ENCODE data around the gene NINJ1. TPM values are rescaled to one million over a fixed set of nuclear protein-coding genes. Genes with fewer than 3 reads are reported as not detected.

Gene NINJ1
- total RNA-seq, 1 experiment from 2014 or later, result 26.7 TPM

GRCh38 chr9:93108291-93109041 lies 25.6 kb downstream of the NINJ1 start:
- ChIA-PET CTCF (interaction anchor here (0.6 to 1.4 kb wide), 9 partner anchors 10 to 449 kb away, joined by 3 to 8 read pairs (median 5); no protein-coding TSS in a partner anchor), POLR2A (interaction anchor here (0.7 kb wide), 1 partner anchor 11 kb away, joined by 3 read pairs; no protein-coding TSS in a partner anchor)
- no peaks in the 10 kb centered on the region for H3K4me1 ChIP-seq (ENCODE audit: control insufficient read depth, insufficient read depth, low read length)
- DNase-seq (ENCODE audit: low read depth, low spot score) (no peak), ATAC-seq (peak; percentile 24; the same call in 1 of the 2 replicates)
- no peak overlapping the region for H3K27ac ChIP-seq (ENCODE audit: low read length)
- no peaks in the 10 kb centered on the region for H3K27me3 ChIP-seq (ENCODE audit: control insufficient read depth, insufficient read depth, low read length)
- in situ Hi-C loops (cut with HindIII; ENCODE audit: low pct_unique_long_range_greater_than_20kb, low sequenced_read_pairs), result no loop called here
- H3K4me3 ChIP-seq (ENCODE audit: low read depth in 2 of 2, low read length in 2 of 2), result no peak overlapping the region
- H3K9me3 ChIP-seq (ENCODE audit: control insufficient read depth, insufficient read depth, low read depth, low read length), result no peaks in the 10 kb centered on the region
- BruUV-seq (replicated peaks), result no TSS peak
- intact Hi-C loops (cut with micrococcal nuclease; ENCODE audit: unreplicated experiment), result no loop called here
- TF ChIP-seq CTCF (IDR thresholded peaks at IDR 0.05) (no peak), SIN3A (IDR thresholded peaks at IDR 0.05; ENCODE audit: borderline replicate concordance, insufficient read depth, low read depth, low read length) (no peak), POLR2AphosphoS5 (IDR thresholded peaks at IDR 0.05; ENCODE audit: low read depth, low read length) (no peak), TCF7L2 (IDR thresholded peaks at IDR 0.05; ENCODE audit: low read depth, low read length) (no peak), REST (IDR thresholded peaks at IDR 0.05; ENCODE audit: insufficient read depth in 1 of 2, low read depth in 2 of 2, low read length in 1 of 2) (no peak)
- no peaks in the 10 kb centered on the region for H3K36me3 ChIP-seq (ENCODE audit: control insufficient read depth, insufficient read depth, low read length)

GRCh38 chr9:93107825-93108161 lies 26.3 kb downstream of the NINJ1 start:
- no peak overlapping the region for H3K27ac ChIP-seq (ENCODE audit: low read length)
- POLR2A ChIA-PET, result no interaction called here
- H3K36me3 ChIP-seq (ENCODE audit: control insufficient read depth, insufficient read depth, low read length), result no peaks in the 10 kb centered on the region
- no peaks in the 10 kb centered on the region for H3K9me3 ChIP-seq (ENCODE audit: control insufficient read depth, insufficient read depth, low read depth, low read length)
- no peaks in the 10 kb centered on the region for H3K27me3 ChIP-seq (ENCODE audit: control insufficient read depth, insufficient read depth, low read length)
- no peak for TF ChIP-seq SIN3A (IDR thresholded peaks at IDR 0.05; ENCODE audit: borderline replicate concordance, insufficient read depth, low read depth, low read length)
- no peak for TF ChIP-seq TCF7L2 (IDR thresholded peaks at IDR 0.05; ENCODE audit: low read depth, low read length)
- no peak for TF ChIP-seq REST (IDR thresholded peaks at IDR 0.05; ENCODE audit: insufficient read depth in 1 of 2, low read depth in 2 of 2, low read length in 1 of 2)
- no peak for TF ChIP-seq CTCF (IDR thresholded peaks at IDR 0.05)
- TF ChIP-seq POLR2AphosphoS5 (IDR thresholded peaks at IDR 0.05; ENCODE audit: low read depth, low read length), result no peak
- in situ Hi-C loops (cut with HindIII; ENCODE audit: low pct_unique_long_range_greater_than_20kb, low sequenced_read_pairs), result no loop called here
- no peak overlapping the region for H3K4me3 ChIP-seq (ENCODE audit: low read depth in 2 of 2, low read length in 2 of 2)
- BruUV-seq (replicated peaks), result no TSS peak
- H3K4me1 ChIP-seq (ENCODE audit: control insufficient read depth, insufficient read depth, low read length), result no peaks in the 10 kb centered on the region
- DNase-seq (ENCODE audit: low read depth, low spot score) (no peak), ATAC-seq (no peak)
- CTCF ChIA-PET, result no interaction called here
- intact Hi-C loops (cut with micrococcal nuclease; ENCODE audit: unreplicated experiment), result no loop called here
